ENCODE data around the gene RRP1B.

The RRP1B gene

GRCh38 chr21:43637530-43638158 is 21.7 kb upstream of the RRP1B start:
- H3K4me3 ChIP-seq (replicated peaks; ENCODE audit: insufficient read depth, low read length) = no peak overlapping the region
- TF ChIP-seq SPI1 (IDR thresholded peaks at IDR 0.05; ENCODE audit: borderline replicate concordance, low read depth) (no peak), GABPA (IDR thresholded peaks at IDR 0.05; ENCODE audit: low read depth) (no peak), REST (IDR thresholded peaks at IDR 0.05; ENCODE audit: insufficient replicate concordance, low read depth) (no peak), POLR2AphosphoS5 (IDR thresholded peaks at IDR 0.05; ENCODE audit: low read depth) (no peak), CTCF (IDR thresholded peaks at IDR 0.05; ENCODE audit: insufficient read depth, low read length) (no peak)
- H3K27me3 ChIP-seq (ENCODE audit: insufficient read depth, poor library complexity, severe bottlenecking) = no peaks in the 10 kb centered on the region
- no peak overlapping the region for H3K27ac ChIP-seq (replicated peaks)
- DNase-seq (ENCODE audit: low read depth in 1 of 2, low spot score in 1 of 2) = no peak

- H3K27me3 ChIP-seq (ENCODE audit: insufficient read depth, poor library complexity, severe bottlenecking) = no peaks in the 10 kb centered on the region
- no peak overlapping the region for H3K27ac ChIP-seq (replicated peaks)
- TF ChIP-seq SPI1 (IDR thresholded peaks at IDR 0.05; ENCODE audit: borderline replicate concordance, low read depth) = no peak
- TF ChIP-seq GABPA (IDR thresholded peaks at IDR 0.05; ENCODE audit: low read depth) = no peak
- TF ChIP-seq CTCF (IDR thresholded peaks at IDR 0.05; ENCODE audit: insufficient read depth, low read length) = no peak
- TF ChIP-seq POLR2AphosphoS5 (IDR thresholded peaks at IDR 0.05; ENCODE audit: low read depth) = no peak
- no peak for TF ChIP-seq REST (IDR thresholded peaks at IDR 0.05; ENCODE audit: insufficient replicate concordance, low read depth)
- no peak overlapping the region for H3K4me3 ChIP-seq (replicated peaks; ENCODE audit: insufficient read depth, low read length)
- DNase-seq (ENCODE audit: low read depth in 1 of 2, low spot score in 1 of 2) = peak in 1 of 2 experiments; percentile 41
Measured at GRCh38 chr21:43639470-43640353, 19.6 kb upstream of the RRP1B start.

- TF ChIP-seq REST (IDR thresholded peaks at IDR 0.05; ENCODE audit: insufficient replicate concordance, low read depth) (no peak), POLR2AphosphoS5 (IDR thresholded peaks at IDR 0.05; ENCODE audit: low read depth) (no peak), GABPA (IDR thresholded peaks at IDR 0.05; ENCODE audit: low read depth) (no peak), CTCF (IDR thresholded peaks at IDR 0.05; ENCODE audit: insufficient read depth, low read length) (no peak), SPI1 (IDR thresholded peaks at IDR 0.05; ENCODE audit: borderline replicate concordance, low read depth) (no peak)
- DNase-seq (ENCODE audit: low read depth in 1 of 2, low spot score in 1 of 2) = no peak
- no peak overlapping the region for H3K27ac ChIP-seq (replicated peaks)
- no peaks in the 10 kb centered on the region for H3K27me3 ChIP-seq (ENCODE audit: insufficient read depth, poor library complexity, severe bottlenecking)
- H3K4me3 ChIP-seq (replicated peaks; ENCODE audit: insufficient read depth, low read length) = no peak overlapping the region
Measured at GRCh38 chr21:43640400-43640799, 19.0 kb upstream of the RRP1B start.
